T-cell (primary cell): ENCODE data around the gene AMDHD1. TPM values are rescaled to one million over a fixed set of nuclear protein-coding genes. Genes with fewer than 3 reads are reported as not detected.
A peak's percentile ranks its signal among the peaks of the same experiment; 100 is the strongest.

ENCODE experiments used
- ATAC-seq, 4 experiments: fragments of 200-7000 bp in 3 of 4; fragments of 150-1000 bp in 1 of 4; cut with Tn5 transposase; replicated peaks in 1 of 4; 1 replicate in 3 of 4; 2 replicates in 1 of 4; pipeline ENCODE4 v1.10.0; 2021; ENCODE audit warnings: moderate library complexity in 3 of 4, mild to moderate bottlenecking in 2 of 4, moderate number of reproducible peaks in 1 of 4
- CTCF ChIA-PET, 2 donors: fragments of 300-600 bp; sonication (Branson Sonifier 250); formaldehyde crosslinking; loops; one replicate each; lab custom pipeline; 2022; ENCODE audit warnings: antibody characterized with exemption in 2 of 2; lab: Charles Lee
- POLR2A ChIA-PET, 2 donors: fragments of 300-600 bp; sonication (Branson Sonifier 250); formaldehyde crosslinking; loops; one replicate each; lab custom pipeline; 2022; ENCODE audit warnings: antibody characterized with exemption in 2 of 2; lab: Charles Lee
- DNase-seq, 35 experiments: peaks; one replicate each; pipeline versions ENCODE4 v3.0.0 to v3.0.0-alpha.2; 2013 to 2023
- H3K27ac ChIP-seq: one replicate; pipeline ENCODE4 v1.5.1; 2013; ENCODE audit warnings: low read length
- H3K27me3 ChIP-seq, 2 experiments: replicated peaks in 1 of 2; 1 replicate in 1 of 2; 2 replicates in 1 of 2; pipeline versions ENCODE4 v1.6.1 to v1.7.0; 2013; ENCODE audit warnings: low read length in 1 of 2, mixed read lengths in 1 of 2; ENCODE audit not compliant: control insufficient read depth in 2 of 2, insufficient read depth in 2 of 2; ENCODE audit errors: extremely low read depth in 1 of 2
- H3K36me3 ChIP-seq, 2 donors: 1 replicate in 1 of 2; 2 replicates in 1 of 2; pipeline versions ENCODE4 v1.6.1 to v1.7.0; 2013; ENCODE audit warnings: low read length in 1 of 2; ENCODE audit not compliant: control insufficient read depth in 2 of 2, insufficient read depth in 1 of 2; ENCODE audit errors: extremely low read depth in 1 of 2
- H3K4me1 ChIP-seq, 2 experiments: 1 replicate in 1 of 2; 2 replicates in 1 of 2; pipeline versions ENCODE4 v1.6.1 to v1.7.0; 2013; ENCODE audit warnings: low read length in 2 of 2, mixed read lengths in 1 of 2; ENCODE audit not compliant: insufficient read depth in 2 of 2, control insufficient read depth in 1 of 2; ENCODE audit errors: extremely low read depth in 1 of 2
- H3K4me3 ChIP-seq, 2 donors: 1 replicate in 1 of 2; 2 replicates in 1 of 2; pipeline versions ENCODE4 v1.5.1 to v1.7.0; 2013; ENCODE audit warnings: mild to moderate bottlenecking in 2 of 2, low read length in 1 of 2, moderate library complexity in 1 of 2; ENCODE audit not compliant: control insufficient read depth in 1 of 2; ENCODE audit errors: extremely low read depth in 1 of 2
- H3K9me3 ChIP-seq: 2 replicates; pipeline ENCODE4 v1.7.0; 2013
- H3K27ac Mint-ChIP-seq, 2 donors: one replicate each; pipeline ENCODE4 v1.8.0; 2020 to 2021; ENCODE audit warnings: mild to moderate bottlenecking in 2 of 2, mixed read lengths in 2 of 2
- H3K27me3 Mint-ChIP-seq, 2 donors: one replicate each; pipeline ENCODE4 v1.8.0; 2021 to 2022; ENCODE audit warnings: mixed read lengths in 2 of 2
- H3K36me3 Mint-ChIP-seq: one replicate; pipeline ENCODE4 v1.8.0; 2021; ENCODE audit warnings: mixed read lengths
- H3K4me1 Mint-ChIP-seq, 3 donors: one replicate each; pipeline ENCODE4 v1.8.0; 2020 to 2022; ENCODE audit warnings: mixed read lengths in 3 of 3, mild to moderate bottlenecking in 1 of 3
- H3K4me3 Mint-ChIP-seq, 3 donors: one replicate each; pipeline ENCODE4 v1.8.0; 2020 to 2022; ENCODE audit warnings: mild to moderate bottlenecking in 3 of 3, mixed read lengths in 3 of 3, moderate library complexity in 3 of 3
- H3K9me3 Mint-ChIP-seq, 3 donors: one replicate each; pipeline ENCODE4 v1.8.0; 2020 to 2022; ENCODE audit warnings: mixed read lengths in 3 of 3
- WGBS: methylation state at CpG from one replicate; pipeline ENCODE4 v1.1.5; 2013; ENCODE audit warnings: missing lambda C conversion rate; ENCODE audit not compliant: insufficient coverage; 5-methylcytosine and 5-hydroxymethylcytosine counted together
- total RNA-seq, 35 experiments: library from RNA in 6 of 35; stranded (reverse) in 6 of 35; fragments of 120-200 nt in 1 of 35; gene quantifications; one replicate each; pipeline versions ENCODE4 v1.2.1 to v1.2.4 and lab custom pipeline; 2013 to 2026

Gene AMDHD1
- total RNA-seq, 5 donors from 2014 or later (not counting 1 experiment from before 2014, with no cell fraction given), result 0.40 to 2.6 (median 1.2) TPM

DNA sequence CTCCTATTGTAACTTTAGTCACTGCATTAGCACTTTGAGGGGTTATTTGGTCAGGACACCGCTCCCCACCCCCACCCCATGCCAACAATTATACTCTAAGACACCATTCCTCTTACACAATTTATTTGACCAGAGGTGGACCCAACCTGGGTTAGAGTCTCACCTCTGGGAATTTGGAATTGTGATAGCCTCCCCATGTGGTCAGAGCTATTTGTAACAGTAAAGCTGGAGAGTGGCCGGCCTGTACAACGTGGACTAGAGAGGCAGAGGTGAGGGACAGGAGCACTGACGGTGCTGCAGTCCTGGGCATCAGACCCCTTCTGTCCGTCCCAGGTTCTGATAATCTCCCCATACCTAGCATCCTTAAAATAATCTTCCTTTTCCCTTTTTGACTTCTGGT is 56.4 kb downstream of the AMDHD1 start:
- no peaks in the 10 kb centered on the region for H3K27me3 ChIP-seq
- Mint-ChIP-seq H3K27me3 (no peaks in the 10 kb centered on the region), H3K9me3 (no peaks in the 10 kb centered on the region), H3K36me3 (peaks cover 22% of the 10 kb centered on the region), H3K27ac (no peak overlapping the region), H3K4me3 (no peak overlapping the region), H3K4me1 (peaks cover 3 to 5% (median 3%) of the 10 kb centered on the region in 3 donors)
- peaks cover 3 to 22% of the 10 kb centered on the region in 2 donors for H3K36me3 ChIP-seq
- 90% methylated on average over 4 of the region's 5 CpGs for WGBS
- ChIA-PET CTCF (interaction anchor here (0.5 to 5.5 kb wide), 21 partner anchors 8 to 517 kb away, joined by 3 to 86 read pairs (median 6); partner anchors contain the start of genes AMDHD1 (in 1 of the 2), CCDC38 (in 1 of the 2) and SNRPF (in 1 of the 2)), POLR2A (interaction anchor here in 1 of 2 donors (0.6 kb wide), 1 partner anchor 490 kb away, joined by 7 read pairs; no protein-coding TSS in a partner anchor)
- H3K27ac ChIP-seq, result no peak overlapping the region
- H3K4me1 ChIP-seq, result no peaks in the 10 kb centered on the region
- no peak overlapping the region for H3K4me3 ChIP-seq
- no peak for DNase-seq
- no peak for ATAC-seq
- no peaks in the 10 kb centered on the region for H3K9me3 ChIP-seq

DNA sequence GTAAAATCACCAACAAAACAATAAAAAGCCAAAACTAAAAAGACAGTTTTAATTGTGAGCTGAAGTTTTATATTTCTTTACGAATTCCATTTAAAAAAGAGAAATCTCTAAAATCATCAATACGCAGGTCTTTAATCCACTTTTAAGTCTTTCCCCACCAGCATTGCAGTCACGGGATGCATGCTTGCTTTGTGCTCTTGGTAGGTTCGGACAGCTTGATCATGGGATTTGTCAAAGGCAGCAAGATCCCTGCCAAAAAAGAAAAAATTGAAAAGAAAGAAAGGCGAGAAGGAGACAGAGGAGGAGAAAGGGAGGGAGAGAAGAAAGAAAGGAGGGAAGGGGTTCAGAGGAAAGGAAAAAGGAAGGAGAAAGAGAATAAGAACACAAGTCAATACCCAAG is 57.7 kb downstream of the AMDHD1 start:
- peak overlapping the region in 1 of 2 donors; percentile 3 for H3K27ac Mint-ChIP-seq
- H3K9me3 ChIP-seq, result no peaks in the 10 kb centered on the region
- ATAC-seq (no peak), DNase-seq (no peak)
- no peak overlapping the region for H3K27ac ChIP-seq
- ChIA-PET POLR2A (no interaction called here), CTCF (interaction anchor here (0.6 to 5.5 kb wide), 7 partner anchors 13 to 516 kb away, joined by 3 to 86 read pairs (median 7); no protein-coding TSS in a partner anchor)
- H3K27me3 ChIP-seq, result no peaks in the 10 kb centered on the region
- H3K4me1 Mint-ChIP-seq, result peaks cover 3 to 5% (median 3%) of the 10 kb centered on the region in 3 donors
- WGBS, result 96% methylated on average over 4 of the region's 5 CpGs
- no peaks in the 10 kb centered on the region for H3K9me3 Mint-ChIP-seq
- peaks cover 3 to 33% of the 10 kb centered on the region in 2 donors for H3K36me3 ChIP-seq
- H3K27me3 Mint-ChIP-seq, result no peaks in the 10 kb centered on the region
- H3K4me3 ChIP-seq, result no peak overlapping the region
- H3K36me3 Mint-ChIP-seq, result peaks cover 28% of the 10 kb centered on the region
- H3K4me1 ChIP-seq, result no peaks in the 10 kb centered on the region
- no peak overlapping the region for H3K4me3 Mint-ChIP-seq

DNA sequence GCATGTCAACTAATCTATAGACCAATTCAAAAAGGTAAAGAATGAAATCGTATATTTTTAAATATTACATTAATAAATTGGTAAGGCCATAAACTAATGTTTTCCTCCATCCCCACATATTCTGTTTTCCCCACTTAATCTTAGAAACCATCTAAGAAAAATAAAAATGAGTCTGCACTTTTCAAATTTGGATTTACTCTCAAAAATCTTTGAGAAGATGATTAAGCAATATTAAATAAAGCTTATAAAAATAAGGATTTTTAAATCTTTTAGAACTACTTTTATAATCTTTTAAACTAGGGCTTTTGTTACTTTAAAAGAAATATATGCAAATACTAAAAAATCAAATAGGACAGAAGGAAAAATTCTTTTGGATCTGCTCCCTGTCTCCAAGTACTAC is 63.6 kb downstream of the AMDHD1 start:
- H3K4me3 Mint-ChIP-seq, result no peak overlapping the region

DNA sequence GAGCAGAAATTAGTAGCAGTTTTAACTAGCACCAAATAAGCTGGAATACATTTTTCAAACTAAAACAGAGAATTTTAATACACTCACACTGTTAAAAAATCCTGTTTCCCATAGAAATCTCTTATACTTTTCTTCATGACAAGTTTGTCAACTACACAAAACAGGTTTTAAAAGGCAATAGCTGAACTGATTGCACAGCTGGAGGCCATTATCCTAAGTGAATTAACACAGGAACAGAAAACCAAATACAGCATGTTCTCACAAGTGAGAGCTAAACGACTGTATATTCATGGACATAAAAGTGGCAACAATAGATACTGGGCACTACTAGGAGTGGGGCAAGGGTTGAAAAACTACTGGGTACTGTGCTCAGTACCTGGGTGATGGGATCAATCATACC is 64.6 kb downstream of the AMDHD1 start:
- CTCF ChIA-PET, result interaction anchor here (0.6 to 1.3 kb wide), 2 partner anchors 9 to 132 kb away, joined by 5 to 6 read pairs; no protein-coding TSS in a partner anchor
- H3K36me3 ChIP-seq, result peaks cover 0 to 72% of the 10 kb centered on the region in 2 donors
- Mint-ChIP-seq H3K9me3 (no peaks in the 10 kb centered on the region), H3K27me3 (no peaks in the 10 kb centered on the region), H3K27ac (no peak overlapping the region), H3K4me3 (no peak overlapping the region), H3K4me1 (no peaks in the 10 kb centered on the region), H3K36me3 (peaks cover 60% of the 10 kb centered on the region)
- ATAC-seq, result no peak
- H3K4me3 ChIP-seq, result no peak overlapping the region
- H3K4me1 ChIP-seq, result no peaks in the 10 kb centered on the region
- no peaks in the 10 kb centered on the region for H3K9me3 ChIP-seq
- no peak for DNase-seq
- no CpG with 5 or more reads among the region's 1 CpG for WGBS
- H3K27me3 ChIP-seq, result no peaks in the 10 kb centered on the region
- no peak overlapping the region for H3K27ac ChIP-seq
- POLR2A ChIA-PET, result interaction anchor here in 1 of 2 donors (0.5 kb wide), 1 partner anchor 12 kb away, joined by 4 read pairs; no protein-coding TSS in a partner anchor

More for the DNA sequence above, 63.6 kb downstream of the AMDHD1 start:
- no peaks in the 10 kb centered on the region for H3K4me1 Mint-ChIP-seq
- no peak overlapping the region for H3K27ac Mint-ChIP-seq
- ChIA-PET POLR2A (interaction anchor here in 1 of 2 donors (0.7 kb wide), 1 partner anchor 65 kb away, joined by 3 read pairs; no protein-coding TSS in a partner anchor), CTCF (interaction anchor here in 1 of 2 donors (0.7 kb wide), 1 partner anchor 8 kb away, joined by 3 read pairs; no protein-coding TSS in a partner anchor)
- Histone ChIP-seq H3K36me3 (peaks cover 0 to 65% of the 10 kb centered on the region in 2 donors), H3K4me1 (no peaks in the 10 kb centered on the region), H3K4me3 (no peak overlapping the region), H3K9me3 (no peaks in the 10 kb centered on the region), H3K27ac (no peak overlapping the region), H3K27me3 (no peaks in the 10 kb centered on the region)
- no peaks in the 10 kb centered on the region for H3K9me3 Mint-ChIP-seq
- no peaks in the 10 kb centered on the region for H3K27me3 Mint-ChIP-seq
- DNase-seq, result no peak
- H3K36me3 Mint-ChIP-seq, result peaks cover 55% of the 10 kb centered on the region
- no CpG with 5 or more reads among the region's 1 CpG for WGBS
- ATAC-seq, result no peak

DNA sequence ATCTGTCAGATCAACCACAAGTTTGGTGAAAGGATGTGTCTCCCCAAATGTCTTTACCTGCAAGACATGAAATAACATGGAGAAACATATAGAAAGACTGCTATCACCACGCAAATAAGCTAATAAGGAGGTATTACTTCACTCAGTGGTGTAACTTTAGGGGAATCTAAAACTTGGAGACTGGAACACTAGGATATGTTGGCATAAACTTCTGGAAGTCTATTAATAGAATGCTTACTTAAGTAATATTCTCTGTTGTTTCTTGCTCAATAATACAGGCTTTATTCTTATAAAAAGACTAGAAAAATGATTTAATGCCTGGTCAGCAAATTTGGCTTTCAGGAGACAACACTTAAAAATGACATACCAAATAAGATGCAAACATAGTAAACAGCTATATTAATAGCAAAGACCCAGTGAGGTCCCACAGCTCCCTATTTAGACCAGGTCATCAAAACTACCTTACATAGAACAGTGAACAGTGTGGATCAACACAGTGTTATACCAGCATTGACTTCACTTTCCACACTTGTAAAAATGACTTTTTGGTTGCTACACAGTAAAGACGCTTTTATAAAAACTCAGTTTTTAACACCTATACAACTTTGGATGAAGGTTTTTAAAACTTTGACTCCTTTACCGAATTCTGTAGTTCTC is 71.9 kb downstream of the AMDHD1 start:
- H3K36me3 ChIP-seq, result peaks cover 11 to 72% of the 10 kb centered on the region in 2 donors
- ChIA-PET CTCF (interaction anchor here in 1 of 2 donors (3.3 kb wide), 1 partner anchor 16 kb away, joined by 10 read pairs; no protein-coding TSS in a partner anchor), POLR2A (no interaction called here)
- Mint-ChIP-seq H3K4me3 (no peak overlapping the region), H3K9me3 (no peaks in the 10 kb centered on the region), H3K27me3 (no peaks in the 10 kb centered on the region), H3K4me1 (no peaks in the 10 kb centered on the region), H3K27ac (no peak overlapping the region), H3K36me3 (peaks cover 63% of the 10 kb centered on the region)
- no peaks in the 10 kb centered on the region for H3K4me1 ChIP-seq
- DNase-seq, result no peak
- H3K4me3 ChIP-seq, result no peak overlapping the region
- H3K27ac ChIP-seq, result no peak overlapping the region
- no peaks in the 10 kb centered on the region for H3K27me3 ChIP-seq
- no peaks in the 10 kb centered on the region for H3K9me3 ChIP-seq
- 86% methylated on average over 1 of the region's 3 CpGs for WGBS
- ATAC-seq, result no peak

DNA sequence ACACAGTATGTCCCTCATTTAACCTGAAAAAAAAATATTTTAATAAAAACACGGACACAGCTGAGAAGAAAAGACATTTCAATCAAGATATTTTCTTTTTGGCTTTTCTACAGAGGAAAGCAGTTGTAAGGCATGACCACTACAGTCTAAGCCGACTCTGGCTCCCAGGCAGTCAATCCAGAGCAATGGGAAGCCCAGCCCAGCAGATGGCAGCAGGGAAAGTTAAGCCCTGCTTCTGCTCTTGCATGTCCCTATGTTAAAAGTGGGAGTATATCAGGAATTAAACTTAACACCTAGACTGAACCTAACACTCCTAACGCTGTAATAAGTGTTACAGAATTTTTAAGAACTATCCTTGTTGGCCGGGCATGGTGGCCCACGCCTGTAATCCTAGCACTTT is 72.5 kb downstream of the AMDHD1 start:
- Mint-ChIP-seq H3K4me3 (no peak overlapping the region), H3K27ac (no peak overlapping the region), H3K27me3 (no peaks in the 10 kb centered on the region), H3K9me3 (no peaks in the 10 kb centered on the region), H3K4me1 (no peaks in the 10 kb centered on the region), H3K36me3 (peaks cover 61% of the 10 kb centered on the region)
- 94% methylated on average over 2 of the region's 5 CpGs for WGBS
- H3K27me3 ChIP-seq, result no peaks in the 10 kb centered on the region
- ChIA-PET CTCF (no interaction called here), POLR2A (no interaction called here)
- H3K27ac ChIP-seq, result no peak overlapping the region
- no peak for ATAC-seq
- no peak for DNase-seq
- H3K4me1 ChIP-seq, result no peaks in the 10 kb centered on the region
- peaks cover 11 to 70% of the 10 kb centered on the region in 2 donors for H3K36me3 ChIP-seq
- H3K4me3 ChIP-seq, result no peak overlapping the region
- H3K9me3 ChIP-seq, result no peaks in the 10 kb centered on the region
